SK-N-MC (cell line): ENCODE measurements around the gene ANO2.

Experiments used
- EZH2 ChIP-seq: fragments of 200-600 bp; sonication (generic); IDR thresholded peaks from one replicate; pipeline ENCODE4 v1.6.1; 2017; ENCODE audit warnings: antibody characterized with exemption
- POLR2AphosphoS5 ChIP-seq: IDR thresholded peaks from 2 replicates; pipeline ENCODE4 v1.6.1; 2012; ENCODE audit warnings: mild to moderate bottlenecking, low read depth, low read length, borderline replicate concordance

- TF ChIP-seq EZH2 (no peak), POLR2AphosphoS5 (no peak)
These were observed 325.4 kb downstream of the ANO2 start for GRCh38 chr12:5619628-5620027.
